GM12875 (cell line): ENCODE results near the gene MDH1.
"Not testable (repeated sequence)": the region's sequence is repeated elsewhere in the genome, so short reads cannot be mapped to it uniquely, and the experiment has no call there.

ENCODE experiments used
- H3K4me3 ChIP-seq: one replicate; pipeline ENCODE4 v1.5.1; 2011; ENCODE audit warnings: low read depth, low read length, control low read depth
- TF ChIP-seq, protein P1 (sequence below): IDR thresholded peaks from 2 replicates; pipeline ENCODE4 v1.5.1; 2011; ENCODE audit warnings: low read depth, mild to moderate bottlenecking, control low read depth, inconsistent platforms, low read length, moderate library complexity, borderline replicate concordance; ENCODE audit not compliant: insufficient read depth

The MDH1 gene

DNA sequence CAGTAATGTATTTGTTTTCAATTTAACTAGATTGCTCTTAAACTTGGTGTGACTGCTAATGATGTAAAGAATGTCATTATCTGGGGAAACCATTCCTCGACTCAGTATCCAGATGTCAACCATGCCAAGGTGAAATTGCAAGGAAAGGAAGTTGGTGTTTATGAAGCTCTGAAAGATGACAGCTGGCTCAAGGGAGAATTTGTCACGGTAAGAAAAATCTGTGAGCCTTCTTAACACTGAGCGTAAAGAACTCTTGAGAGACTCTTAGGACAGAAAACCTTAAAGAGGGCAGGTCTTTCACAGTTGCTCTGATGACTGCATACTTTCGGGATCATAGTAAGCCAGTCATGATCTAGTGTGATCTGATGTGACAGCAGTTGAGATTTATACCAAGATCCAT lies 15.9 kb downstream of the MDH1 start:
- TF ChIP-seq, protein P1, sequence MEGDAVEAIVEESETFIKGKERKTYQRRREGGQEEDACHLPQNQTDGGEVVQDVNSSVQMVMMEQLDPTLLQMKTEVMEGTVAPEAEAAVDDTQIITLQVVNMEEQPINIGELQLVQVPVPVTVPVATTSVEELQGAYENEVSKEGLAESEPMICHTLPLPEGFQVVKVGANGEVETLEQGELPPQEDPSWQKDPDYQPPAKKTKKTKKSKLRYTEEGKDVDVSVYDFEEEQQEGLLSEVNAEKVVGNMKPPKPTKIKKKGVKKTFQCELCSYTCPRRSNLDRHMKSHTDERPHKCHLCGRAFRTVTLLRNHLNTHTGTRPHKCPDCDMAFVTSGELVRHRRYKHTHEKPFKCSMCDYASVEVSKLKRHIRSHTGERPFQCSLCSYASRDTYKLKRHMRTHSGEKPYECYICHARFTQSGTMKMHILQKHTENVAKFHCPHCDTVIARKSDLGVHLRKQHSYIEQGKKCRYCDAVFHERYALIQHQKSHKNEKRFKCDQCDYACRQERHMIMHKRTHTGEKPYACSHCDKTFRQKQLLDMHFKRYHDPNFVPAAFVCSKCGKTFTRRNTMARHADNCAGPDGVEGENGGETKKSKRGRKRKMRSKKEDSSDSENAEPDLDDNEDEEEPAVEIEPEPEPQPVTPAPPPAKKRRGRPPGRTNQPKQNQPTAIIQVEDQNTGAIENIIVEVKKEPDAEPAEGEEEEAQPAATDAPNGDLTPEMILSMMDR: no peak
- H3K4me3 ChIP-seq: no peak overlapping the region

DNA sequence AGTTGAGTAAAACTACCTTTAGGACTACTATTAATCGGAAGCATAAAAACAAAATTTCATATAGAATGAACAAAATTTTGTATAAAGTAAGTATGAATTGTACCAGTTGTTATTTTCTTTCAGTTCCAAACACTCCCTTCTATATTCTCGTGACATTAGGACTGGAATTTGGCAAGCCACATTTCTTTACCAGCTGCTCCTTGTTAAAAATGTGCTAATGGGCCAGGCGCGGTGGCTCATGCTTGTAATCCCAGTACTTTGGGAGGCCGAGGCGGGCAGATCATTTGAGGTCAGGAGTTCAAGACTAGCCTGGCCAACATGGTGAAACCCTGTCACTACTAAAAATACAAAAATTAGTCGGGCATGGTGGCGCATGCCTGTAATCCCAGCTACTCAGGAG lies 20.1 kb downstream of the MDH1 start:
- not testable (repeated sequence) for H3K4me3 ChIP-seq

DNA sequence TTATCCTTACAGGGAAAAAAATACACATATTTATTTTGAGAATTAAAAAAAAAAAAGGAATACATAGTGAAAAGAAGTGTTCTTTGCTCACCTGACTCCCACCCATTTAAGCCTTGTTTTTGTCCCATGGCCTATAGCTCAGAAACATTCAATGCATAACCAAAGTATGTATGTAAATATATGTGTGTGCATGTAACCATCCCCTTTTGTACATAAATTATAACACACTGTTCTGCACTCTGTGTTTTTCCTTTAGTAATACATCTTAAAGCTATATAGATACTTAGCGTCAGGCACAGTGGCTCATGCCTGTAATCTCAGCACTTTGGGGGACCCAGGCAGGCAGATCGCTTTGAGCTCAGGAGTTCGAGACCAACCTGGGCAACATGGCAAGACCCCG lies 21.8 kb downstream of the MDH1 start:
- TF ChIP-seq, protein P1: no peak
- H3K4me3 ChIP-seq: no peak overlapping the region

DNA sequence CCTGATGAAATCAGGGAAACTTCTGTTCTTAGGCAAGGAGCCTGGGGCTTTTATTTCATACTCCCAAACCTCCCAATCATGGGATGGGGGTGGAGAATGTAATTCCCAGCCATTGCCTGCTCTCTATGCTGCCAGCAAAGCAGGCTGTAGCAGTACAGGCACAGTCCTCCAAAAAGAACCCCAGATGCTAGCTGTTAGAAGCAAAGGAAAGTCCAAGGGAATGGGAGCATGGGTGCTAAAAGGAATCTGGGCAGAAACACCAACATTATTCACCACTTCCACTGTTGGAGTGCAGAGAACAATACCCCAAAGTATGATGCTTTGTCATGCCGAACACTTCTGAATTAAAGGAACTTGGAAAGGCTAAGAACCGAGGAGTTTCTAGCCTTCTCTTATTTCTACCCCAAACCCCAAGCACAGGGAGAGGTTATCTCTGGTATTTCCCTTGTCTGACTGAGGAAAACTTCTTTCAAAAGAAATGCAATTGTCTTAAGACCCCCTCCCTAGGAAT lies 24.7 kb downstream of the MDH1 start:
- TF ChIP-seq, protein P1: no peak
- no peak overlapping the region for H3K4me3 ChIP-seq

DNA sequence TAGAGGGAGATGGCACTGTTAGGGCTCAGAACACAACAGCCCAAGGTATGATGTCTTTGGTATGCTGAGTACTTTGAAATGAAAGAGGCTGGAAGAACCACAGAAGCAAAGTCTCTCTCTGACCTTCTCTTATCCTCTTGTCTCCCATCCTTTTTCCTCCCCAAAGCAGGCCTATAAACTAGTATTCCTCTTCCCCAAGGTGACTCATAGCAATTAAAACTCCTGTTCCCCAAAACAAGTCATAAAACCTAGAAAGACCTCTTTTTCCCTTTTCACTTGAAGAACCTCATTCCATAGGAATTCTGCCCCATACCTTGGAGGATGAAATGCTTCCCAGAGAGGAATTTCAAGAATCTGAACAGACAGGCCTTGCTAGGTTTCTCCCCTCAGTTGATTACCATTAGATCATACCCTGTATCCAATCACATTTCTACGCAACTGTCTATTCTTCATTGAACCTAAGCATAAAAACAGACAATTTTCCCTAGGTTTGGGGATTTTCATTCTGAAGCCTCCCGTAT lies 25.7 kb downstream of the MDH1 start:
- TF ChIP-seq, protein P1: no peak
- H3K4me3 ChIP-seq: no peak overlapping the region

DNA sequence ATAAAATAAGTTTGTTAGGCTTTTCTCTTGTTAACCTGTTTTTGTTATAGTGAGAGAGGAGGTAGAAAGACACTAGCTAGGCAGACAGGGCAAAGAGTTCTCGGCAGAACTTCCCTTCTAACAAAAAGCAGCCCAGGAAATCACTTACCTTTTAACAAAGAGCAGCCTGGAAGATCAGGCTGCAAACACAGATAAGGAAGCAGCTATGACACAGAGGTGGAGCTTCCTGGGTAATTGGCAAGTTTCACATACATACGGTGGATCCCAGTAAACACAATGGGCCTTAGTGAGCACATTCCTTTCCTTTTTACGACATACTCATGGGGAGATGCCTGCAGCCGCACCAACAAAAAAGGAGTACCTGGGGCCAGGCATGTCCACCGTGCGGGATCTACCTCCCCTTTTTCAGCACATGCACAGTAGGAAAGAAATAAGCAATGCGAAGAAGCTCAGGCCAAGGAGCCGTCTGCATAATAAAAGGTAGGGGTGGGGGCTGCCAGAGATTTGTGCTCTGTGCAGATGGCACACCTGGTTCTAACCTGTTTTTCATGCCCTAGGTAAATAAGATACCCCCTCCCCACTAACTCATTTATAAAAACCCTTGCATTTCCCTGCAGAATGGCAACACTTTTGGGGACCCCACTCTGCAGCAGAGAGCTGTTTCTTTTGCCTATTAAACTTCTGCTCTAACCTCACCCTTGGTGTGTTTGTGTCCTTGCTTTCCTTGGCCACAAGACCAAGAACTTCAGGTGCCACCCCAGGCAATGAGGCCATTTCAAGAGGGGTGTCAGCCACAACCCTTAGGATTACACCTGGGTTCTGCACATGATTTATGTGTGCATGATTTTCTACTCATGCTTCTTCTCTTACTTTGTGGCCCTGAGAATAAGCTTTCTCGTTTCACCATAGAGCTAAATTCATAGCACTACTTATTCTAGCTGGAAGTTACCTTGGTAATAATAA lies 26.5 kb downstream of the MDH1 start:
- TF ChIP-seq, protein P1: no peak
- no peak overlapping the region for H3K4me3 ChIP-seq

DNA sequence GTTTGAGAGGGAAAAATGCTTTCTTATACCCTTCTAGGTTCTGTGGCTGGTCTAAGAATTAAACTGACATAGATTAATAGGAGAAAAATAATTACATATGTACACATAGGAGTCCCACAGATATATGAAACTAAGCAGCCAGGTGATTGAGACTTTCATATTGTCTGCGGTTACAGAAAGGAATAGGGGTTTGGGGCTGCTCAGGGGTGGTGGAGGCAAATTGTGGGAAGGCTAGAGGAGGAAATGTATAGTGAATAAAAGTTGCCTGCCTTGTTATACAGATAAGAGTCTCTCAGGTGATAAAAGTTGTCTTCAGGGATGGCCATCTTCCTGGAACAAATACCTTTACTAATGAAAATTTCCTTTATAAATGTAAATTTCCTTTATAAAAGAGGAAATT lies 28.6 kb downstream of the MDH1 start:
- no peak overlapping the region for H3K4me3 ChIP-seq
- TF ChIP-seq, protein P1: no peak
